Stimulated activated naive CD8-positive, alpha-beta T cell treated with anti-CD3 and anti-CD28 coated beads, Interleukin-15, Interleukin-2, amounts not matched to agents 100 ng/mL and 50 ng/mL, for 24 hours (primary cell): Measurements from ENCODE around the gene TRIM31.

Experiments used
- H3K27ac Mint-ChIP-seq: one replicate; pipeline ENCODE4 v1.8.0; 2021; ENCODE audit warnings: mild to moderate bottlenecking, mixed read lengths
- H3K27me3 Mint-ChIP-seq: one replicate; pipeline ENCODE4 v1.8.0; 2021; ENCODE audit warnings: mixed read lengths
- H3K36me3 Mint-ChIP-seq: one replicate; pipeline ENCODE4 v1.8.0; 2021; ENCODE audit warnings: low read depth, mixed read lengths
- H3K4me1 Mint-ChIP-seq: one replicate; pipeline ENCODE4 v1.8.0; 2021; ENCODE audit warnings: low read depth, mixed read lengths
- H3K4me3 Mint-ChIP-seq: one replicate; pipeline ENCODE4 v1.8.0; 2021; ENCODE audit warnings: mild to moderate bottlenecking, mixed read lengths
- H3K9me3 Mint-ChIP-seq: one replicate; pipeline ENCODE4 v1.8.0; 2021; ENCODE audit warnings: mixed read lengths

TRIM31 gene

DNA sequence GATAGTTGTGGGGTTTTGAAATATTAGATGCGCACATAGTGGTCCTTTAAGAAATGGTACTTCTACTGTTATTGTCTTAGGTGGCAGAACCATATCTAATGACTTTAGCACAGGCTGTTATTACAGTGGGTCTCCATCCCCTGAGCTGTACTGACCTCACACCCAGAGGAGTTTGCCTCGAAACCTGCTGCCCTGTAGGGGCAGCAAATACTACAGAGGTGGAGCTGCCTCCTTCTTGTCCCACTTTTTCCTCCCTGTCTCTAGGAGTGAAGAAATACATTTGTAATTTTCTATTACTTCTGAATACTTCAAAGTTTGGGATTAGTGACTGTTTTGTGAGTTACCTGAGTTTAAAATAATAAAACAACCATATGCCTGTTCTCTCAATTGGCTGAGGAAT lies 8.2 kb downstream of the TRIM31 start:
- no peak overlapping the region for H3K4me3 Mint-ChIP-seq
- H3K9me3 Mint-ChIP-seq = no peaks in the 10 kb centered on the region
- peaks cover 55% of the 10 kb centered on the region for H3K27me3 Mint-ChIP-seq
- no peak overlapping the region for H3K27ac Mint-ChIP-seq
- H3K36me3 Mint-ChIP-seq = no peaks in the 10 kb centered on the region
- peaks cover 39% of the 10 kb centered on the region for H3K4me1 Mint-ChIP-seq

DNA sequence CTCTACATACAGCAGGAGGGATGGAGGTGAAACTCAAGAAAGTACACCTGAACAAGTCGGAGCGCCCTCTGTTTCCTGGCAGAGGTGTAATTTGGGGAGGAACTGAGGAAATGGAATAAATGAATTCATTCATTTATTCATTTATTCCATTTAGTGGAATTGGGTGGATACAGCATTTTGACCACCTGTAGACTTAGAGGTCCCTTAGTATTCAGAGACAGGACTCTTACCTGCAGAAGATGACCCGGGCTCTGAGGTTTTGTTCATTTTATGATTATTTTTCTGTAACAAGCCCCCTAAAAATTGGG lies 9.1 kb downstream of the TRIM31 start:
- peak overlapping the region; percentile 80 for H3K4me3 Mint-ChIP-seq
- no peaks in the 10 kb centered on the region for H3K9me3 Mint-ChIP-seq
- peaks cover 44% of the 10 kb centered on the region for H3K4me1 Mint-ChIP-seq
- no peak overlapping the region for H3K27ac Mint-ChIP-seq
- H3K27me3 Mint-ChIP-seq = peaks cover 60% of the 10 kb centered on the region
- H3K36me3 Mint-ChIP-seq = no peaks in the 10 kb centered on the region

DNA sequence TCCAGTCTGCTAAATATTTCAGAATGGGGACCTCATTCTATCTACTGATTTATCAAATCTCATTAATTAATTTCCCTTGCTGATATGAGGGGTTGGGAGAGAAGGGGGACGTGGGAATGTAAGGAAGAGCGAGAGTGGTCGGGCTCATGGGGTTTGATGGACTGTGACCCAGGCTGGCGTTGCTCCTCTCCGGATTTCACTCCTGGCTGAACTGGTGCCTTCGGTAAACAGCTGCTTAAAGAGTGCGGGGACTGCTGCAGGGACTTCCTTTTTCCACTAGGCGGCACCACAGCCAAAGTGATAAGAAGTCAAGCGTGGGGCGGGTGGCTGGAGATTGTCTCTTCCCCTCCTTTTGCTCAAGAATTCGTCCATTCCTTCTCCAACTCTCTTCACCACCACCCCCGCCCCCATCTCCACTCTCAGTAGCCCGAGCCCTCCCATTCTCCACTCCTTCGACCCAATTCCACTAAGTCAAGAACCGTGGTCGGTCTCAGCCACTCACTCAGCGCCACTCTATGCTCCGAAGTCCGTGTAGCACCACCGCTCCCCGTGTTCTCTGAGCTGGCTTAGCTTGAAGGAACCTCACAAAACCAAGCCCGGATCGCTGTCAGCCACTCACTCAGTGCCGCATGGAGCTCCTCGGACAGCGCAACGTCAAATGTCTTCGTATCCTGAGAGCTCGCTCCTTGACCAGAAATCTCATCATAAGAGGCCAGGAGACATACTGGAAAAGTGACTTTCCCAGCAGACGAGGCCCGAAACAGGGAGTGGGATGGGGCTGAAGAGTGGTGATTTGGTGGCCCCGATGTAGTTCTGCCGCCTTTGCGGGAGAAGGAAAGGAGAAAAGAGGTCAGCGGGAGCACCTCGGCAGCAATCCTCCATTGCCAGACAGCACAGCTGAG lies 9.7 kb downstream of the TRIM31 start:
- H3K27me3 Mint-ChIP-seq = peaks cover 60% of the 10 kb centered on the region
- H3K36me3 Mint-ChIP-seq = no peaks in the 10 kb centered on the region
- H3K4me1 Mint-ChIP-seq = peaks cover 47% of the 10 kb centered on the region
- peak overlapping the region; percentile 80 for H3K4me3 Mint-ChIP-seq
- peak overlapping the region; percentile 61 for H3K27ac Mint-ChIP-seq
- H3K9me3 Mint-ChIP-seq = no peaks in the 10 kb centered on the region

DNA sequence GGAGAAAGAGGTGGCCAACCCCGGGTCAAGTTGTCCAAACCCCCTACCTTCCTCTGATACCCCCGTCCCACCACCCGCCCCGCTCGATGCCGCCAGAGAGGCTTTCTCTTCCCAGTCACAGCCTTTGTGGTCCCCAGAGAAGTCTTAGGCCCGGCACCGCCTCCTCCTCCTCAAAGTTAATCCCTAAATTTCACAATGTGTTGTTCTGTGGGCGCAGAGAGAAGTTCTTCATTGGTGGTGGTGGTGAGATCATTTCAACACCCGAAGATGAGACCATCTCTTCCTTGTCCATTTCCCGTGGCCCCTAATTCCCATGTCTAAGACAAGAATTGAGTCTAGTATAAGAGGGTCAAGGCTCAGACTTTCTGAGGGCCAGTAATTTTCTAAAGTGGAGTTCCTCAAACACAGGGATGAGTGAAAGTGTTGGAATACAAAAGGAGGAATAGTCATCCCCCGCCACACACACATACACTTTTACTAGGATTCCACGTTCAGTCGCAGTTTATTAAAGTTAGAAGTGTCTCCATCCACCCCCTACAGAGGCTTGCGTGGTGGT lies 10.4 kb downstream of the TRIM31 start:
- H3K27me3 Mint-ChIP-seq = peaks cover 53% of the 10 kb centered on the region
- no peak overlapping the region for H3K27ac Mint-ChIP-seq
- H3K9me3 Mint-ChIP-seq = no peaks in the 10 kb centered on the region
- H3K4me1 Mint-ChIP-seq = peaks cover 54% of the 10 kb centered on the region
- peak overlapping the region; percentile 80 for H3K4me3 Mint-ChIP-seq
- no peaks in the 10 kb centered on the region for H3K36me3 Mint-ChIP-seq

DNA sequence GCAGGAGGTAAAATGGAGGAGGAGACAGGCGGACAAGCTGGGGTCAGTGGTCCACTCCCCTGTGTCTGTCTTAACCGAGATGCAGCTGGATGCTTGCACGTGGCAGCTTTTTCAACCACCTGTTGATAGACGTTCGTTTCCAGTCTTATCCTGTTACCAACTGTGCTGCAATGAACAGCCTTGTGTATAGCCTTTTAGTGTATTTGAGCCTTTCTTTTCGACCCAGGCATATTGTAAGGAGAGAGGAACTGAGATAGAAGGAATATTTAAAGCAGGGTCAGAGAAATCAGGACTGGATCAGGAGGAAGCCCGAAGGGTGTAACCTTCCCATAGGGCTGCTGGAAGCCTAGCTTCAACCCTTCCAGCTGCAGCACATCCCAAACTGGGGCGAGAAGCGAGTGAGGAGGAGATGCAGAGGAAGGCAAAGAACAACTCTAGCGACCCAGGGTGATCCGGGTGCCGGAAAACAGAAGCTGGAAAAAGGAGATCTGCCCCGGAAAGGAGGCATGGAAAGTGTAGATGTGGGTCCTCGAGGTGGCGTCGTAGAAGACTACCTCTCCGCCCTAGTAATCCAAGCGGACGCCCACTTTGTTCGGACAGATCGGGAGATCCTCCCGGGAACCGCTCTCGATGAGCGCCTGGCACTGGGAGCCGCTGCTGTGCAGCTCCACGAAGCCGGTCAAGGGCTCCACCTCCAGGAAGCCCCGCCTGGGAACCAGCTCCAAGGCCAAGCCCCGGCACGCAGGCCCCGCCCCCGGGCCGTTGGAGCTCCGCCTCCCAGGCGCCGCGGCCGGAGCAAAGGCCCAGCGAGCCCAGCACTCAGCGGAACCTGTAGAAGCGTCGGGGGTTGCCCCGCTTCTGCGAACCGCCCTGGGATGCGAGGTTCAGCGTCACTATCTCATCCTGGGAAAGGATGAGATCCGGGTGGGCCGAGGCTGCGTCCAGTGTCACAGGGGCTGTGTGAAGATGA lies 11.2 kb downstream of the TRIM31 start:
- H3K36me3 Mint-ChIP-seq = no peaks in the 10 kb centered on the region
- H3K4me1 Mint-ChIP-seq = peaks cover 54% of the 10 kb centered on the region
- H3K27me3 Mint-ChIP-seq = peaks cover 58% of the 10 kb centered on the region
- H3K27ac Mint-ChIP-seq = peak overlapping the region; percentile 56
- peak overlapping the region; percentile 75 for H3K4me3 Mint-ChIP-seq
- H3K9me3 Mint-ChIP-seq = no peaks in the 10 kb centered on the region

DNA sequence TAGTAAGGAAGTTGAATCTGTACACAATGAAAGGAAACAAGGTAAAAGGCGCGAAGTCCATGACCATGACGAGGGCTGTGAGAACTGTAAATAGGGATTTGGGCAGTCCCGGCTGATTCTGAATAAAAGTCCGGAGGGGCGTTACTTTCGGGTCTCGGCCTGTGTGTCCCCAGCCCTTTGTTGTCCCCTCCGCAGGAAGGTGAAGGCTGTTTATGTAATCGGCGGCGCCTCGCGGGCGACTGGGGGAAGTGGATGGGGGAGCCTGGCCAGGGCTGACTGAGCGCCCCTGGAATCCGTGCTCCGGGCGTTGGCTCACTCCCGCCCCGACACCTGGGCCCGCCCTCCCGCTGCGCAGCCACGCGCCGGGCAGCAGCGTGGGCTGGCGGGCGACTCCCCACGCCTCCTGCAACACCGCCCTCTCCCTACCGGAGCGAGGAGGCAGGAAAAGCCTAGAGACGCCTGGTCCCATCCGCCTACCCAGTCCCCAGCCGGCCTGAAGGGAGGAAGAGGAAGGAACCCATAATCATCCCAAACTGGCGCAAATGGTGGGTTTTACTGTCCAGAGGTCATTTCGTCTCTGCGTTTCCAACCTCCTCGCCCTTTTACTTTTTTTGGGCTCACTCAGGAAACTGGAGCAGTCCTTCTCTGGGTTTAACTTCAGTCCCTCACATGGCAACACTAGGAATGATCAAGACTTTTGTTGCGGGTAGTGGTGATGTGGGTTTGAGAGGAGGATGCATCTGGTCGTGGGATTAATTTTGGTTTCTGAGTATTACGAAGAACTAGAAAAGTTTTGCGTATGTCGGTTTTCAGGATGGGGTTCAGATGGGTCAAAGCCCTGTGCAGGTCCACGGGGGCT lies 12.1 kb downstream of the TRIM31 start:
- Mint-ChIP-seq H3K4me3 (peak overlapping the region; percentile 75), H3K27me3 (peaks cover 60% of the 10 kb centered on the region), H3K9me3 (no peaks in the 10 kb centered on the region), H3K4me1 (peaks cover 54% of the 10 kb centered on the region), H3K27ac (peak overlapping the region; percentile 56), H3K36me3 (no peaks in the 10 kb centered on the region)

DNA sequence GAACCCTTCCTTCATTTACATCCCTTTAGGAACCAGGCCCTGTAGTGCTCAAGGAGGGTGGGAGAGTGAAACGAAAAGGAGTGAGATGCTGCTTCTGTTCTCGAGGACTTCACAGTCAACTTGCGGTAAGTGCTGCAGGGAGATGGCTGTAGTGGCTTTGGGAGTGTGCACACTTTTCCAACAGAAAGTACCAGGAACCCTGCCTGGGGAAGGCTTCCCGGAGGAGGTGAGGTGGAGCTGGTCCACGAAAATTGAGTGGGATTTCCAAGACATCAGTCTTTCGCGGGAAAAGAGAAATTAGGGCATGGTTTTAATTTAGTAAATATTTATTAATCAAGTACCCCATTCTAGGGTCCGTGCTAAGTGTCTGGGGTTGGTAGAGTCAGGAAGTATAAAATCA lies 12.7 kb downstream of the TRIM31 start:
- no peak overlapping the region for H3K27ac Mint-ChIP-seq
- no peaks in the 10 kb centered on the region for H3K9me3 Mint-ChIP-seq
- no peaks in the 10 kb centered on the region for H3K36me3 Mint-ChIP-seq
- peaks cover 64% of the 10 kb centered on the region for H3K27me3 Mint-ChIP-seq
- H3K4me3 Mint-ChIP-seq = peak overlapping the region; percentile 68
- peaks cover 54% of the 10 kb centered on the region for H3K4me1 Mint-ChIP-seq

DNA sequence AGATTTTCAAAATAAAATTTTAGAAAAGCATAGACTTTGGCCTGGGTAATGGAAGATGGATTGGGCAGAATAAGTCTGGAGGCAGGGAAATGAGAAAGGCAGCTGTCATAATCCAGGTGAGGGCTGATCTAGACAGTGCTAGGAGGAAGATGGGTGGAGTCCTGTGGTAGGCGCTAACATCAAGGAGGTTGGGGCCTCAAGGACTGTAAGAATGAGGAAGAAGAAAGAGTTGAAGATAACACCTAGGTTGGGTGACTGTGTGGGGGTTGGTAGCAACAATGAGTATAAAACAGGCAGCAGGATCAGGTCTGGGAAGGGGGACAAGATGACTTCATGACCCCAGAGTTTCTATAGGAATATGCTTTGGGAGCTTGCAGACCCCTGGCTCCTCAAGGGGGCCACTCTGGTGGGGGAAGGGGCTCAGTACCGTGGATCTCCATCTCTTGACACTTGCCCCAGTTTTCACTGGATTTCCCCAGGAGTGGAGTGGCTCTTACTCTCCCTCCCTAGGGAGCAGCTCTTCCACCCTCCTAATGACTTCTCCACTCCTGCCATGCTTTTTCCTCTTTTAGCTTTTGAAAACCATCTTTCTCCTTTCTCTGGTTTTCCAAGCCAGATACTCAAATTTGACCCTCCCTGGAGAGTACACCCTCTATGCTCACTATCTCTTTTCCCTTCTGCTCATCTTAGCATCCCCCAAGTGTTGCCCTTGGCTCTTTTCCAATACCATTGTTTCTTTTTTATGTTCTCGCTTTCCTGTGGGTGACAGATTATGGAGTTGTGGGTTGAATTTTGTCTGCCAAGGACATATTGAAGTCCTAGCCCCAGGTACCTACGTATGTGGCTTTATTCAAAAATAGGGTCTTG lies 14.8 kb downstream of the TRIM31 start:
- H3K4me1 Mint-ChIP-seq = peaks cover 46% of the 10 kb centered on the region
- no peaks in the 10 kb centered on the region for H3K9me3 Mint-ChIP-seq
- H3K36me3 Mint-ChIP-seq = no peaks in the 10 kb centered on the region
- H3K27me3 Mint-ChIP-seq = peaks cover 58% of the 10 kb centered on the region
- no peak overlapping the region for H3K27ac Mint-ChIP-seq
- no peak overlapping the region for H3K4me3 Mint-ChIP-seq

DNA sequence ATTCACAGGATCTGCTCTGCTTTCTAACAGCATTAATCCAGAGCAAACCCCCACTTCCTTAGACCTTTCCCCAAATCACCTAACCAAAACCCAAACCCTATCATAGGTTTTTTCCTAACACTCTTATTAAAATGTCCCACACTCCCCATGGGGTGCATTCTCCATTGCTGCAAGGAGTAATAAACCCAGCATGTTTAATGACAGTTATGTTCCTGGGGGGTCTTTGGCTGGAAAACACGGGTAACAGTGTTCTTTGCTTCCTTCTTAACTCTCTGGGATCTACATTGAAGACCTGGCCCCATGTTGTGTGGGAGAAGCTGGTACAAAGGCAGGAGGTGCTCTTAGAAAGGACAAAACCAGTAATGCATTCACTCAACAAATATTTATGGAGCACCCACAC lies 16.1 kb downstream of the TRIM31 start:
- H3K27ac Mint-ChIP-seq = no peak overlapping the region
- peaks cover 70% of the 10 kb centered on the region for H3K27me3 Mint-ChIP-seq
- no peak overlapping the region for H3K4me3 Mint-ChIP-seq
- H3K36me3 Mint-ChIP-seq = no peaks in the 10 kb centered on the region
- no peaks in the 10 kb centered on the region for H3K9me3 Mint-ChIP-seq
- peaks cover 35% of the 10 kb centered on the region for H3K4me1 Mint-ChIP-seq

DNA sequence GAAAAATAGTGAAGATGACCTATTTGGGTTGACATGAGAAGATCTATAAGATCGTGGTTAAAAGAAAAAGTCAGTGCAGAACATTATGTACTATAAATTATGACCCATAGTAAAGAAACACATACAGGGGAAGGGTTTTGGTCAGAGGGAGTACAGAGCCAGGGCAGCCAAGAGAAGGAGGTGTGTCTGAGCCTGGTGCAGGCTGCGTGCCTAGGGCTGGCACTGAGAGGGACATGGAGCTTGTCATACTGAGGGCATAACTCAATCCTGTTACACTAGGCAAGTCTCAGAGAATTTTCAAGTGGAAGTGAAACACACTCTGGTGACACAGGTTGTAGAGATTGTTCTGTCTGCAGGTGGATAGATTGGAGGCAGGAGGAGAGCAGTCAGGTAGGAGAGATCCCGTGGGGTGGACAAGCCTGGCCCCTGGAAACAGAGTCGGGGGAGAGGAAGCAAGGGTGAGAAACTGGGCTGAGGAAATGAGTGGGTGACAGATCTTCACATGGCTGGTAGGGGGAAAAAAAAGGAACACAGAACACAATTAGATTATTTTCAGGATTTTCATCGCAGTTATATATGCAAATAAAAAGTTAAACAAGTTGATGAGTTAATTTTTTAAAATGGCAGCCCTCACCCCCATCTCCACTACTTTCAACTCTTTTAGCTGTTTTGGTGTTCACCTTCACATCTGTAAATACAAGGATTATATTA lies 18.8 kb downstream of the TRIM31 start:
- no peak overlapping the region for H3K4me3 Mint-ChIP-seq
- H3K27me3 Mint-ChIP-seq = peaks cover 65% of the 10 kb centered on the region

DNA sequence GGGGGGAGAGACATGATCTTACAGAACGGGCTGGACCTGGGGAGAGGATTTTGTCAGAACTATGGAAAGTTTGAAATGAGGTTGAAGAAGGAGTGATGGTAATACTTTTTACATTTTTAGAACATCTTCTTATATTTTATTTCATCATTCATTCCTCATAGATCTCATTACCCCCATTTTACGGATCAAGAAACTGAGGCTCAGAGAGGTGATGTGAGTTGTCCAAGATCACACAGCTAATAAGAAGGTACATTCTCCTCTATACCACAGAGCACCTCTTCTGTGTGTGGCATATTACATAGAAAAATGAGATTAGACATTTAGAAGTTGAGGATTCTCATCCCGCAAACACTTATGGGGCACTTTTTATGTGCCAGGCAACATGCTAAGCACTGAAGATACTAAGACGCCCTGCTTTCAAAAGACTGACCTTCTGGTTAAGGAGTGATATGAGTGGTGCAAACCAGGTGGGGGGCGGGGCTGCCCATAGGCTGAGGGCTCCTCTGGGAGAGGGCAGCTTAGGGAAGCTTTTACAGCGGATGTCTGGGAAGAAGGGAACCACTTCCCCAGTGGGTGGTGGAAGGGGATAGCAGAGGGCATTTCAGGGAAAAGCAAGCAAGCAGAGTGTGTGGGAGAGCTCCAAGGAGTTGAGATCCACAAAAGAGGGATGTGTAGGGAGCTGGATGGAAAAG lies 19.9 kb downstream of the TRIM31 start:
- Mint-ChIP-seq H3K36me3 (no peaks in the 10 kb centered on the region), H3K27me3 (peaks cover 64% of the 10 kb centered on the region), H3K4me1 (peaks cover 5% of the 10 kb centered on the region), H3K4me3 (no peak overlapping the region), H3K27ac (no peak overlapping the region), H3K9me3 (no peaks in the 10 kb centered on the region)

More for the DNA sequence above, 18.8 kb downstream of the TRIM31 start:
- peaks cover 10% of the 10 kb centered on the region for H3K4me1 Mint-ChIP-seq
- H3K36me3 Mint-ChIP-seq = no peaks in the 10 kb centered on the region
- no peak overlapping the region for H3K27ac Mint-ChIP-seq
- no peaks in the 10 kb centered on the region for H3K9me3 Mint-ChIP-seq

DNA sequence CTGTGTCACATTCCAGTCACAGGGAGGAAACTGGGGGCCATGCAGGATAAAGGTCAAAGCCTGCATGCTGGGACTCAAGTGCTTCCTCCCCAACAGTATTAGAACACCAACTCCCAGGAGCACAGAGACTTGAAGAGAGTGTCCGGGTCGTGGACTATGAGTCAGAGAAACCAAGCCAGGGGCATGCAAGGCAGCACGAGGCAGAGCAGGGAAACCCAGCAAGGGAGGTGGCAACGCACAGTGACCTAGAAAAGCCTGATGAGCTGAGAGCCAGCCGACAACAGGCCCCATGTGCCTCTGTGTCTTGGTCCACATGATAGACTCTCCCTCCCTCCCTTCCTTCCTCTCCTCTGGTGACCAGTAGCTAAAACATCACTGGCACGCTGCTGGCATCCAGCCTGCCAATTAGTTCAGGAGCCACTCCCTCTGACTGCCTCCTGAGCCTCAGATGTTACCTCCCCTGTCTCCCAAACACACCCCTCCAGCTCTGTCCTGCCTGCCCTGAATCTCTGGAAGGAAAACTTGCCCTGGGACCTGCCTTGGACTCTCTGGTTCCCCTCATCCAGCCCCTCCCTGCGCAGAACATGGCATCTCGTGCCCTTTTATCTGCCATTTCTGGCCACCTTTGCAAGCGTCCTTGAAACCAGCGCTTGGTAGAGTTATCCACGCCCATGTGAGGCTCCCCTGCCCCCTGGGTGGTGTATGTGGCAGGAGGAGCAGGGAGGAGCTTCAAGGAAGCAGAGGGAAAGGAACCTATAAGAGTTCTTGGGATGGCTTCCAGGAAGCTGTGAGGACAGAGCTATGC lies 21.1 kb downstream of the TRIM31 start:
- peaks cover 69% of the 10 kb centered on the region for H3K27me3 Mint-ChIP-seq
- no peaks in the 10 kb centered on the region for H3K4me1 Mint-ChIP-seq
- no peaks in the 10 kb centered on the region for H3K36me3 Mint-ChIP-seq
- H3K4me3 Mint-ChIP-seq = no peak overlapping the region
- no peak overlapping the region for H3K27ac Mint-ChIP-seq
- no peaks in the 10 kb centered on the region for H3K9me3 Mint-ChIP-seq
